Daoy (cell line): ENCODE measurements around the gene PGLYRP3. TPM values are rescaled to one million over a fixed set of nuclear protein-coding genes. Genes with fewer than 3 reads are reported as not detected.
A peak's percentile ranks its signal among the peaks of the same experiment; 100 is the strongest.

Experiments used
- DNase-seq: peaks from one replicate; pipeline ENCODE4 v3.0.0-alpha.2; 2015; ENCODE audit warnings: low read depth
- total RNA-seq: library from RNA; depleted of rRNA; stranded (reverse); fragments of >200 nt; shearing (Covaris generic); gene quantifications from 2 replicates; pipeline ENCODE4 v1.2.3, GENCODE V29; 2014; rRNA removed

The PGLYRP3 gene
- total RNA-seq, 1 experiment from 2014 or later = not detected

DNA sequence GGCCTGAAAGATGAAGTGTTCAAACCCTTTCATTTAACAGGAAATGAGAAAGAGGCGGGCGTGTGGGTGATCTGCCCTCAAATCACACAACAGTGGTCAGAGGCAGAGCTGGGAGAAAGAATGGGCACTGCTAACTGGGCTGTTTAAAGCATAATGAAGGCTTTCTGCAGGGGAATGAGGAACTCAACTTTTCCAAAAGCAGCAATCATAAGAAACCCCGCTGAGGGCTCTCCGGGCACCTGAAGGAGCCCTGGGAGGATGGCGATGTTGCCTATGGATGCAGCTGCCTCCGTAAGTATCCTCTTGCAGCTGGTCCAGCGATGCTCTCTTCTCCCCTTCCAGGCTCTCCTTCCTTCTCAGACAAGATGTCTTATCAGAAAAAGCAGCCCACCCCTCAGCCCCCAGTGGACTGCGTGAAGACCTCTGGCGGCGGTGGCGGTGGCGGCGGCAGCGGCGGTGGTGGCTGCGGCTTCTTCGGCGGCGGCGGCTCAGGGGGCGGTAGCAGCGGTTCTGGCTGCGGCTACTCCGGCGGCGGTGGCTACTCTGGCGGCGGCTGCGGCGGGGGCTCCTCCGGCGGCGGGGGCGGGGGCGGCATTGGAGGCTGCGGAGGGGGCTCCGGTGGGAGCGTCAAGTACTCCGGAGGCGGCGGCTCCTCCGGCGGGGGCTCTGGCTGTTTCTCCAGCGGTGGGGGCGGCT, 52.0 kb downstream of the PGLYRP3 start:
- peak; percentile 29 for DNase-seq

DNA sequence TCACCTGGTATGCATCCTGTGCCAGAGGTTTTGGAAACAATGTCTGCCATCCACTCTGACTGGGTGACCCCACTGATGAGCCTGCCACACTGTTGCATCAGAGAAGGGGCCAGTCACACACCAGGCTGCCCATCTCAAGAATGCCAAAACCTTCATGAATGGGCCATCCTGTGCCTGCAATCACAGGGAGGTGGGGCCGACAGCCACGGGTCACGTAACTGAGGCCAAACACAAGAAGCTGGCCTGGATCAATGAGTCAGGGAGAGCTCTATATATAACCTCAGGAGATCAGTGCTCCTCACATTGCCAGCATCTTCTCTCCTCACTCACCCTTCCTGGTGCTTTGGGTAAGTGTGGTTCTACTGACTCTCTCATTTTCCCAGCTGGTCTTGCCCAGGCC, 53.4 kb downstream of the PGLYRP3 start, which contains the start of gene LORICRIN:
TSS of gene LORICRIN (plus strand) at position 301 of the 400 bp plus-strand sequence. CDS start 1,263 bp downstream, outside the sequence.
- no peak for DNase-seq

DNA sequence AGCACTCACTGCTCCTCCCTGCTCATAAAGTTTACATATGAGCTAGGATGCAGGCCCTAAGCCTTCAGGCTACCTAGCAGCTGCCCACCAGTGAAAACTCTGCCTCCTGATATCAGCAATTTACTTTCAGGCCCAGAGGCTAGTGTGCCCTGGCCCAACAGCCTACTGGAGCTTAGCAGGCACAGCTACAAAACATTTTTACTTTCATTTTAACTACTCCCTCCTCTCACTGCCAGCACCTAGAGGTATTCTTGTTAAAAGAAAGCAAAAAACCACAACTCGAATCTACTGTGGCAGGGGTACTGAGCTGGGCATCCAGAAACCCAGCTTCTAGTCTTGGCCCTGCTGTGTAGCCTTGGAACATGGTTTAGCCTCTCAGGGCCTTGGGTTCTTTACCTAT, 59.1 kb downstream of the PGLYRP3 start:
- no peak for DNase-seq

DNA sequence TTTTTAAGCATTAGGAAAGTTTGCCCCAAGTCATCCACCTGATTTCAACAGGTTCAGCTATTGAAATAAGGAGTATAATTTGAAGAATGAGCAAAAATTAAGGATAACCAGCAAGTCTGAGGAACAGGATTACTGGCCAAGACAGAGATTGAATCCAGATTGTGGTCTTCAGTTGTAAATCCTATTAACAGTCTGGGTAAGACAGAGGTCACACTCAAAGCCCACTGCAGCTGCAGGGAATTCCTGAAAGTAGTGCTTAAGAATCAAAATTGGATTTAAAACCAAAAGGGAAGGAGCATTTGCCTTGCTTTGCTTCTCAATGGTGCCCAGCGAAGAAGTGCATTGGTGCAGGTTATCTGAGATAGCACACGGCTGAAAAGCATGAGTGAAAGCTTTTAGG, 59.7 kb downstream of the PGLYRP3 start:
- DNase-seq = no peak

DNA sequence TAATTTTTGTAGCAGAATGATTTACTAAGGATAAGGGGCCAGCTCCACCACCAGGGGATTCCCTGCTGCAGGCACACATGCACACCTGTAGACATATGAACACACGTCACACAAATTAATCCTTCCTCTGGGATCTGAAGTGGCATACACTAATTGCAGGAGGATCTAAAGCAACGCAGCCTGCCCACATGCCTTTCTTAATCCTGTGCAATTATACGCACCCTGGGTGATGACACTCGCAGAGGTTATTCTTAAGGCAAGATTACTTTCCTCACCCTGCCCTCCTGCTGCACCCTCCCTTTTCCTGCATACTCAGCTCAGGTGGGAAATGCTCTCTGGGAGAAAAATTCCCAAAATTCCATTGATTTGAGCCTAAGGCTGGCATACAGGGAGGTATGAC, 60.8 kb downstream of the PGLYRP3 start:
- DNase-seq = no peak

DNA sequence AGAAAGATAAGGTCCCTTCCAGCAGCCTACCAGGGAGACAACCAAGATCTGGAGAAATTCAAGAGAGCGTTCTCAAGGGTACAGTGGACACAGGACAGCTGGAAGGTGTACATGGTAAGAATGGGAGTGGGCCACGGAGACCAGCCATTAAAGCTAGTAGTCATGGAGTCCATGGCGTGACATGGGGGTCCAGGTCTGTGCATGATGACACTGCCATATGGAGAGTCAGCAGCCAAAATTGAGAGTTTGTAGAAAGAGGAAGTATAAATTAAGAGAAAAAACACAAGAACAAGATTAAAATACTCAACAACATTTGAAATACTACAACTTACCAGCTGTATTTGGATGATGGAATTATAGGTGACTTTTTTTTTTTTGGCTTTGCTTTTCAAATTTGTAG, 61.2 kb downstream of the PGLYRP3 start:
- no peak for DNase-seq

DNA sequence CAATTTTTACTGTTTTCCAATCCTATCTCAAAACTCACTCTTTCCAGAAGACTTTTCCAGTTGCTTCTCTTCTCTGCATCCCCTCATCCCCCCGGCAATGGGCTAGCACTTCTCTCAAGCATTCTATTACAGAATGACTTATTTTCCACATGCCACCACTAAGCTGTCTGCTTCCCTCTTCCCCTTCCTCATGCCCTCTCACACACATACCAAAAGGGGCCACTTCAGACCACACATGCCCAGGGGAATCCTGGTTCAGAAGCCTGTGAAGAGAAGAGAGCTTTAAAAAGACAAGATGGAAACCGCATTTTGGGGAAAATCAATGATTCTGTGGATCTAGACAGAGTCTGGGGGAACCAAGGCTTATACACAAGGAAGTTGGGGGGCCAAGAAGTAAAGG, 61.7 kb downstream of the PGLYRP3 start:
- no peak for DNase-seq

DNA sequence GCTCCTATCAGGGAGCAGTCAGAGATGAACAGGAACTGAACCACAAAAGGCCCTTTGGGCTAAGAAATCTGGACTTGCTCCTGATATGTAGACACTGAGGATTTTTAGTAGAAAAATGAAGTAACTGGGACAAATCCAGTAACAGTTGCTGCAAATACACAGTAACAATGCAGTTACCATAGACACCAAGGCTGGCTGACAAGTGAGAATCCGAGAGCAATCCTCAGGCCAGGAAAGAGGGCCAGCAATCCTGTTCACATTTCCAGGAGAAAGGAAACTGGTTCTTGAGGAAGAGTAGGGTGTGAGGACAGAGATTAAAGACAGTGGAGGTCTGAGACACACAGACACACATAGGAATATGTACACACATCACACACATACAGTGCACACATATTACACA, 62.6 kb downstream of the PGLYRP3 start:
- no peak for DNase-seq

DNA sequence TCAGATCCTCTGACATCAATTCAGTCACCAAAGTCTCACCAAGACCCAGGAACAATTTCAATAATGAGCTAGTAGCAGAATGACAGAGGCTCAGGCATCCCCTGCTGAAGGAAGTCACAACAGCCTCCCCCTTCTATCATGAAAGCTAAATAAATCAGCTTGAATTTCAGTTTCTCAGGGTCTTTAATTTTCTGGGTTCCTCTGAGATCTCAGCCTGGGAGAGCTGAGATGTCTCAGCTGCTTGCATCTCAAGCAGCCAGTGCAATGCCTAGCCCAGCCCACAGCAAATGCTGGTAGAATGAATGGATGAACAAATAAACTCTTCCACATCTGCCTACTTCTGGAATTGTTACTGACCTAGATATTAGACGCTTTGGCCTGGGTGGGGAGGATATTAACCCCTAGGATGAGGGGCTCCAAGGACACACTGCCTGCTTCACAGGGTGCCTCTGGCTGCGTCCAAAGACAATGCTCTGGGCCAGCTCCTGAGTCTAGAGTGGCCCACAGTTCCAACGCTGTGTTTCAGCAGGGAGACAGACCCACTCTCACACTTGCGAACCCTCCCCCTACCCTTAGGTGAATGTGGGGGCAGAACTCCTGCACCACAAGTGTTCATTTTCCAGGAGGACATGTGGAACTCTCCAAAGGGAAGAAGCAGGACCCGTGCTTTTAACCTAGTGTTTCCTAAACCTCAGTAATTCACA, 64.4 kb downstream of the PGLYRP3 start:
- no peak for DNase-seq

Other genes starting within 250 kb of the PGLYRP3 start
- gene SPRR2B, start 241.3 kb downstream of the PGLYRP3 start, total RNA-seq = not detected in 2 replicates
- gene SPRR2E, start 218.4 kb downstream of the PGLYRP3 start, total RNA-seq = not detected in 2 replicates
- gene SPRR2F, start 199.4 kb downstream of the PGLYRP3 start, total RNA-seq = not detected in 2 replicates
- not detected in 2 replicates for gene SPRR2G, start 162.1 kb downstream of the PGLYRP3 start, total RNA-seq
- not detected in 2 replicates for gene LELP1, start 109.5 kb downstream of the PGLYRP3 start, total RNA-seq
- 0.11 TPM in 1 of 2 replicates, not detected in the other for gene PRR9, start 95.4 kb downstream of the PGLYRP3 start, total RNA-seq
- gene LORICRIN, start 53.3 kb downstream of the PGLYRP3 start, total RNA-seq = not detected in 2 replicates
- gene PGLYRP4, start 35.9 kb upstream of the PGLYRP3 start, total RNA-seq = not detected in 2 replicates
- gene S100A9, start 44.9 kb upstream of the PGLYRP3 start, total RNA-seq = not detected in 2 replicates
- gene S100A12, start 62.7 kb upstream of the PGLYRP3 start, total RNA-seq = not detected in 2 replicates
- gene S100A8, start 78.1 kb upstream of the PGLYRP3 start, total RNA-seq = not detected in 2 replicates
- gene S100A7A, start 103.6 kb upstream of the PGLYRP3 start, total RNA-seq = not detected in 2 replicates
- gene S100A7, start 147.7 kb upstream of the PGLYRP3 start, total RNA-seq = not detected in 2 replicates
- gene S100A6, start 223.0 kb upstream of the PGLYRP3 start, total RNA-seq = 428 and 491 TPM in 2 replicates
- 0.34 TPM in 1 of 2 replicates, not detected in the other for gene S100A5, start 228.0 kb upstream of the PGLYRP3 start, total RNA-seq
- gene S100A4, start 232.9 kb upstream of the PGLYRP3 start, total RNA-seq = 15.7 and 20.6 TPM in 2 replicates
- gene S100A3, start 236.3 kb upstream of the PGLYRP3 start, total RNA-seq = 9.0 and 12.2 TPM in 2 replicates